ENCODE results near the gene JHY.
A peak's percentile ranks its signal among the peaks of the same experiment; 100 is the strongest.
"Not testable (repeated sequence)": the region's sequence is repeated elsewhere in the genome, so short reads cannot be mapped to it uniquely, and the experiment has no call there.

Gene JHY

DNA sequence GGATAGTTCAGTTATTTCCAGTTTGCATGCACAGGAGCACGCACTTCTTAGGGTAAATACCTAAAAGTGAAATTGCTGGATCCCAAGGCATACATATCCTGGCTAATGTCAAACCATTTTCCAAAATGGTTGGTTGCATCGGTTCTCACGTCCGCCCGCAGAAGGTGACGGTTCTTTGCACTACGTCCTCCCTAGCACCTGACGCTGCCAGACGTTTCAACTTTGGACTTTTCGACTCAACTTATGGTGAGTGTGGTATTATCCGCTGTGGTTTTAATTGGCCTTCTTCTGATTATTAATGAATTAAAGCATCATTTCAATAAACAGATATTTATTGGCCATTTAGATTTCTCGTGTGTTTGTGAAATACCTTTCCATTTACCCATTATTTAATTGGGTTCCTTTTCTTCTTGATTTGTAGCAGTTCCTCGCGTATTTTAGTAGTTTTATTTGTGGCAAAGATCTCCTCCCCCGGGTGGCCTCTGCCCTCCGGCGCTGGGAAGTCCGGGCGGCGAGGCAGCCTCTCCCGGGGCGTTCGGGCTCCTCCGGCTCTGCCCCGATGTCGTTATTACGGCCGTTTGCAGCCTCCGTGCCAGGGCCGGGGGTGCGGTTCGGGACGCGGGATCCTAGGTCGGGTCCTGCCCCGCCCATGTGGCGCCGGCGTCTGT lies at the start of gene JHY:
JHY (plus strand) TSS at position 571 of the 668 bp plus-strand sequence. CDS start 3,091 bp downstream, outside the sequence.
- FAIRE-seq = no peak

DNA sequence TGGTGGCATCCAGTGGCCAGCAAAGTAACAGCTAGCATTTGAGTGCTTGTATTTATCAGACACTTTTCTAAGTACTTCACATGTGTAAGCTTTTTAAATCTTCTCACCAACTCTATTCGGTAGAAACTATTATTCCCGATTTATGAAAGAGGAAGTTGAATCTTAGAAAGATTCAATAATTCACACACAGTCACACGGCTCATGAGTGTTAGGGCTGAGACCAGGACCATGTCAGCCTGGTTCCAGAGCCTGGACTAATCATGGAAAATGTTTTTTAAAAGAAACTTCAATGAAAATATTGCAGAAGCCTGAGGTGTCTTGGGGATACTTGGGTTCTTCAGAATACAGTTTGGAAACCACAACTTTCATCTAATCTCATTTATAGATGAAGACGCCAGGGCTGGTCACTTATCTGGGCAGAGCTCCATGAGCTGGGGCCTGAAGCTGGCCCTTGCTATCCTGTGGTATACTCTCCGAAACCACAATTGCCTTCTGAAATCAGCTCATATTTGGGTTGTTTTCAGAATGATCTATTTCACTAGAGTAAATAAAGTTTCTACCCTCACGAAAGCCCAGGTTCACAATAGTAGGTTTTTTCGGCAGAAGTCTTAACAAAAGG lies 48.6 kb upstream of the JHY start:
- FAIRE-seq = no peak

- FAIRE-seq = no peak
These were observed 45.6 kb upstream of the JHY start for GRCh38 chr11:122836916-122837315.

DNA sequence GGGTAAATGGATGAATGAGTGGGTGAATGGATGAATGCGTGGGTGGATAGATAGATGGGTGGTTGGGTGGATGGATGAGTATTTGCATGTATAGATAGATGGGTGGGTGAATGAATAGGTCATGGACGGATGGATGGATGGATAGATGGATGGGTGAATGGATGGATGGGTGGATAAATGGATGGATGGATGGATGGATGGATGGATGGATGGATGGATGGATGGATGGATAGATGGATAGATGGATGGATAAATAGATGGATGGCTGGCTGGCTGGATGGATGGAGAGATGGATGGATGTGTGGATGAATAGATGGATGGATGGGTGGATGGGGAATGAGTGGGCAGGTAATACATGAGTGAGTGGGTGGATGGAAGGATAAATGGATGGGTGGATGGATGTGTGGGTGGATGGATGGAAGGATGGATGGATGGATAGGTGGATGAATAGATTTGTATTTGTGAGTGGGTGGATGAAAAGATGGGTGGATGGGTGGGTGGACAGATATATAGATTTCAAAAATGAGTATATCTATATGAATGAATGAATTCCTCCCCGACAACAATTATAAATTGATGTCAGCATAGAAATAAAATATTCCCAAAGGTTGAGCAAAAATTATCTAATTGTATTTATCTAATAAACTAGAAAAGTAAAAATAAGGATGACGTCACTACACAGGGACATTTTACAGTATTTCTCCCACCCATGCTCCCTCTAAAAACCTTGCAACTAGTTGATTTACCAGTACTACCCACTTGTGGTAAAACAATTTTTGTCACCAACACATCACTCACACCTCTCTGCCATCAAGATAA lies 44.8 kb upstream of the JHY start:
- no peak for FAIRE-seq

DNA sequence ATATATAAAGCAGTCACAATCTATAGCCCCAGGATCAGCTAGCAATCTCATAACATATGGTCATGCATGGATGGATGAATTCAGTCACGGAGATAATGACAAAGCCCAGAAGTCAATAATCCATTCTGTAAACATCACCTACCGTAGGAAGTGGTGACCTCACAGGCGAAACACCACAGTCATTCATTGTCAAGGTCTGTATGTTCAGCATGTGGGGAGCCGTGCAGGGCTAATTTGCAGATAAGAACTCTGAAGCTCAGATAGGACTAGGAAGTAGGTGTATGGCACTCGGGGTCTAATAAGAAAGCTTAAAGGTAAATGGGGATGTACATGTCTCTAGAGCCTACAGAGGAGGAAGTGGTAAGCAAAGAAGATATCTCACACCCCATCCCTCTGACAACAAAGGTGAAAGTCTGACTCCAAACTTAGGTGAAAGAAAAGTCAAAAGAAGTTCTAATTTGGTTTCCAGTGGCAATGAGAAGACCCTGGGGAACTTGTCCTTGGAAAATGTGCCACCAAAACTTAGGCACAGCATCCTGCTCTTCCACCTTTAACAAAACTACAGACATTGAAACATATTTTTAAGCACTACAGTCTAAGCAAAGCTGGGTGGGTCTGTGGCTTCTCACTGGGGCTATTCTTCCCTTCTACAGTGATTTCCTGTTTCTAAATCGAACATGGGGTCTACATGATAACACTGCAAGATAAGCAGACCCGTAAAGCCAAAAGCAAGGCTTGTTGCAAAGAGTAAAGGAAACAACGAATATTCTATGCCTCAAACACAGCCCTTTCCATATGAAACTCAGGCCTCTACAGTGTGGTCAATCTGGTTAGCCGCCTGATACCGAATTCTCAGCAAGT lies 39.0 kb upstream of the JHY start:
- FAIRE-seq = no peak

- FAIRE-seq = no peak
These were observed 35.1 kb upstream of the JHY start for GRCh38 chr11:122847466-122847865.

- no peak for FAIRE-seq
These were observed 34.4 kb upstream of the JHY start for GRCh38 chr11:122848186-122848585.

- no peak for FAIRE-seq
These were observed 32.4 kb upstream of the JHY start for GRCh38 chr11:122850076-122850631.

DNA sequence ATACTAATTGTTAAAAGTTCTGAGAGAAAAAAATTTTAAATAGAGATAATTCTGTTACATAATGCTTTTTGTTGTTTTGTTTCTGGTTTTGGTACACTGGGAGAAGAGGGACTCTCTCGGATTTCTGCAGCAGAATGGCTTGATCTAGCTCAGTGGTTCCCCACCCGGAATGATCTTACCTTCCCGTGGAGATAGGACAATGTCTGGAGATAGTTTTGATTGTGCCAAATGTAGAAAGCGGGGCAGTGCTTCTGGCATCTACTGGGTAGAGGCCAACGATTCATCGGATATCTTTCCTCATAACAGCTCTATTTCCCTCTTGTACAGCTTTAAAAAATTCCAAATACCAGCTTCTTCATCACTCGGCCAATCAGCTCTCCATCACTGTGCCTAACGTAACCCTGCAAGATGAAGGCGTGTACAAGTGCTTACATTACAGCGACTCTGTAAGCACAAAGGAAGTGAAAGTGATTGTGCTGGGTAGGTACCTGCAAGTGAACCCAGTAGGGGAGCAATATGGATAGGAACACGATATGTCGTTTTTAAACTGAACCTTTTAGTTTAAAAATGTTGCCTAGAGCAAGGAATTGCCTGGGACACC lies 31.1 kb upstream of the JHY start:
- FAIRE-seq = no peak

GRCh38 chr11:122852074-122852795 lies 30.3 kb upstream of the JHY start:
- no peak for FAIRE-seq

DNA sequence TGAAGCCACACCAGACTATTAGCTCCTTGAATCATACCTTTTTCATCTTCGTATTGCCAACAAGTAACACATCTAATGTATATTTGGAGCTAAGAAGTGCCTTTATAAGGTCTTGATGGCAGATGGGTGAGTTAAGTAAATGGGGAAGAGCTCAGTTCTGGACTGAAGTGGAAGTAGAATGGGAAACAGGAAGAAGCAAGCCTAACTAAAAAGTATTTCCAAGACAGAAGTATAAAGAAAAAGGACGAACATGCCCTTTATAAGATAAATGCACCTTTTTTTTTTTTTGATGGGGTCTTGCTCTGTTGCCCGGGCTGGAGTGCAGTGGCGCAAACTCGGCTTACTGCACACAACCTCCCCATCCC lies 29.8 kb upstream of the JHY start:
- no peak for FAIRE-seq

DNA sequence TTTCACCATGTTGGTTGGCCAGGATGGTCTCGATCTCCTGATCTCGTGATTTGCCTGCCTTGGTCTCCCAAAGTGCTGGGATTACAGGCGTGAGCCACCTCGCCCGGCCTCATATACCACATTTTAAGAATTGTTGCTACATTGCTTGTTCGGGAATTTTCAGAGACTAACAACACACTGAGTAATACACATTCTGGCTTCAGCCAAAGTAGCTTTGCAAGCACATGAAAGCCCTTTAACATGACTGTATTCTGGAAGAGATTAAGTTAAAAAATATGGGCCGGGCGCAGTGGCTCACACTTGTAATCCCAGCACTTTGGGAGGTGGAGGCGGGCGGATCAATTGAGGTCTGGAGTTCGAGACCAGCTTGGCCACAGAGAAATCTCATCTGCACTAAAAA lies 29.3 kb upstream of the JHY start:
- FAIRE-seq = no peak

DNA sequence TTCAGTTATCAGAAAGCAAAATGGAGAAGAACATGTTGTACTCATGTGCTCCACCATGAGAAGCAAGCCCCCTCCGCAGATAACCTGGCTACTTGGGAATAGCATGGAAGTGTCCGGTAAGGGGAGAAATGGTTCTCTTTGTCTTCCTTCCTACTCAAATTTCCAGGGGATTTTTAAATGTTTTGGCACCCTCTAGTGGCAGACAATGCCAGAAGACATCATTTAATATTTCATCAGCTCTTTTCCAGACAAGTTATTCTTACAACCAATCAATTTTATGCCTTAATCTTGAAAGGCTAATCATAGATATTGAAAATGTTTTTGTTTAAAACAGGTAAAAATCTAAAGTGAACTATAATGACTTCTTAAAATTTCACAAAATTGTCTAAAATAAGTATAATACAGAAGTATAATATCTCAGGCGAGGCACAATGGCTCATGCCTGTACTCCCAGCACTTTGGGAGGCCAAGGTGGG lies 28.6 kb upstream of the JHY start:
- peak; percentile 88 for FAIRE-seq

GRCh38 chr11:122861631-122862030 lies 20.9 kb upstream of the JHY start:
- no peak for FAIRE-seq

GRCh38 chr11:122862091-122862490 lies 20.5 kb upstream of the JHY start:
- FAIRE-seq = no peak

DNA sequence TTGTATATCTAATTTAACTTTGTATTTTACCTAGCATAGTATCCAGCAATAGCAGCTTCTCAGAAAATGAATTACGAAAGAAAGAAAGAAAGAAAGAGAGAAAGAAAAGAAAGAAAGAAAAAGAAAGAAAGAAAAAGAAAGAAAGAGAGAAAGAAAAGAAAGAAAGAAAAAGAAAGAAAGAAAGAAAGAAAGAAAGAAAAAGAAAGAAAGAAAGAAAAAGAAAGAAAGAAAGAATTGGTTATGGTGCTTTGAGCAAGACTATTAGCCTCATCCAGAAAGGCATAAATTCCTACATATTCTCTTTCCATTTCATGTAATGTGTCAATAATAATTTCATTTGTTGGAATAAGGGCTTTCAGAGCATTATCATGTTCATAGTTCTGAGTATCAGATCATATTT lies 19.4 kb upstream of the JHY start:
- FAIRE-seq = not testable (repeated sequence)

DNA sequence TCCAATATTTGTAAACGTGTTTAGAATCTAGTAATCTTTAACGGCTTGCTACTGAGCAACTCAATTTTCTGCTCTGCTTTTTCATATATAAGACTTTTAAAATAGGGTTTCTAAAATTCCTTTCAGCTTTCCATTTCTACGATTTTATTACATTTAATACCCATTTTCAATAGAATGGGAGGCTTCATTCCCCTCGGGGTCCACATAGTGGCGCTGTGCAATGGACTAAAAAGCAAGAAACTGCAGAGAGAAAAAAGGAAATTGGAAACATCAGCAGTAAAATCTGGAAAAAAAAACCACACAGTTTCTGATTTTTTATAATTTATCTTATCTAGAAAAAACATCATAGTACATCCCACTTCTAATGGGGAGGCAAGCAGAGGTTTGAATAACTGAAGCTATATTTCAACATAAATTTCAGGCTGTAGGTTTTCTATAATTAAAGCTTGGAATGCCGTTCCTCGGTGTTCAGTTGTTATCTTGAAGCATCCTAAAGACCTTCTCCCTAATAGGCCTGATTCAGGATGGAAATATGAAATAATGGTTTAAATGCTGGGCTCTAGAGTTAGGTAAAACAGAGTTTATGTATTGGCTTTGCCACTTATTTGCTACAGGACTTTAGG lies 18.7 kb upstream of the JHY start:
- peak; percentile 81 for FAIRE-seq

DNA sequence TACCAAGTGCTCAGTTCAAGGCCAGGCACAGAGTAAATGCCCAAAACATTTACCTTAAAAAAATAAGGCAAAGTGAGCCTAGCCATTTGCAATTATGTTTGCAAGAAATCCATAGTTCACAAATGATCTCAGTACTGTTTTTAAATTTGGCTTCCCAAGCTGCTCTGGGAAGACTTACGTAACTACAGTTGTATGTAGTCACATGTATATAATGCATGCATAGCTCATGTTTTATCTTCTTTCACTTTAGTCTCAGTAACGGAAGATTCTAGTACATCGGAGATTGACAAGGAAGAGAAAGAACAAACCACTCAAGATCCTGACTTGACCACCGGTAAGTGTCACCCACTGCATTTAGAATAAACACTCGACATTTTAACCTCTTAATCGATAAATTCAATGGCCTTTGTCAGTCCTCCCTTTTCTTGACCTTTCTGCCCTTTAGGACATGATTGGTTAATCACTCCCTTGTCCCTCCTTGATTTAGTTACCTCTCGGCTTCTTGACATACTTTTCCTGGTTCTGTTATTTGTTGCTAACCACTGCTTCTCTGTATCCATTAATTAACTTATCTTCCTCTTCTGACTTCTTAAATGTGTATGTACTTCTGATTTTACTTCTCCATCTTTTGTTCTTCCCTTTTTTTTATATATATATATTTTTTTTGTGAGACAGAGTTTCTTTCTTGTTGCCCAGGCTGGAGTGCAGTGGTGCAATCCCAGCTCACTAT lies 18.0 kb upstream of the JHY start:
- no peak for FAIRE-seq

DNA sequence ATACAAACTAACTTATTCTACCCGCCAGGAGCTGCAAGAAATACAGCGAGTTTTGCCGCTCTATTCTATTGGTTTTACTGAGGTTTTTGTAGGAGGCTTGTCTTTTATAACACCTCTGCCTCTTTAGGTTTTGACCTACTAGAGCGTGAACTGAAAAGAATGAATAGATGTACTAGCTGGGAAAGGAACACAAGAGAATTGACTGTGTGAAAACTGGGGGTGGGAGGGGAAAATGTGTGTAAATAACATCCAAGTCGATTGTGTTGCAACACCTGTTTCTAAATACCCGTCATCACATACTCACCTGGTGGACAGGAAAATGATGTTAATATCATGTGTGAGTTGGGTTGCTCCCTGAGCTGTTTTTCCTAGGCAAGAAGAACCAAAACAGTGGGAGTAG lies 12.9 kb upstream of the JHY start:
- no peak for FAIRE-seq

- FAIRE-seq = no peak
These were observed 11.3 kb upstream of the JHY start for GRCh38 chr11:122871302-122871701.
